ENCODE data around the gene YBX2.

The YBX2 gene

DNA sequence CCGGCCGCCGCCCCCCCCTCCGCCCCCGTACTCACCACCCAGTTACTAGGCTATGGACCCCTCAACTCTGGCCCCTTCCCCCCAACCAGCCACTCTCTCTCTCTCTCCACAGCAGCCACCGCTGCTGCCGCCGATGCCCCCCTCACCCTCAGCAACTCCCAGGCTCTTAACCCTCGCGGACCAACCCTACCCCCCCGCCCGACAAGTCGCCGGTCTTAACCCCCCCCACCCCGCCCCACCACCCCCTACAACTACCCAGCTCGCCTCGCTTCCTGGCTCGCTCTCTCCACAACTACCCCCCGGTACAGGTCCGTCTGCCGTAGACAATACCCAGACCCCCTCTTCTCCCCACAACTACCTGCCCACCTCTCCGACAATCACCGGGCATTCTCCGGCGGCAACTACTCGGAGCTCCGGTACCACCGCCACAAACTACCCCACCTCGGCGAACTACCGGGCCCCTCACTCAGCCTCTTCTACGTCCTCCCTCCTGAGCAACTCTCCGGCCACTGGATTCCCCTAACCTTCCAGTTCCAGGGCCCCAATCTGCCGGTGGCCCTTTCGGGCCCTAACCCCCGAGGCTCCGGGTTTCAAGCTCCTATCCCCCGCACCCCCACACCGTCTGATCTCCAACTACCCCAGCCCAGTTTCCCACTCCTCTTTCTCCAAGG lies 55.9 kb downstream of the YBX2 start (continued):
- no peak for TF ChIP-seq SETDB1 (IDR thresholded peaks at IDR 0.05; ENCODE audit: insufficient read length, low read length)
- TF ChIP-seq, protein P1, sequence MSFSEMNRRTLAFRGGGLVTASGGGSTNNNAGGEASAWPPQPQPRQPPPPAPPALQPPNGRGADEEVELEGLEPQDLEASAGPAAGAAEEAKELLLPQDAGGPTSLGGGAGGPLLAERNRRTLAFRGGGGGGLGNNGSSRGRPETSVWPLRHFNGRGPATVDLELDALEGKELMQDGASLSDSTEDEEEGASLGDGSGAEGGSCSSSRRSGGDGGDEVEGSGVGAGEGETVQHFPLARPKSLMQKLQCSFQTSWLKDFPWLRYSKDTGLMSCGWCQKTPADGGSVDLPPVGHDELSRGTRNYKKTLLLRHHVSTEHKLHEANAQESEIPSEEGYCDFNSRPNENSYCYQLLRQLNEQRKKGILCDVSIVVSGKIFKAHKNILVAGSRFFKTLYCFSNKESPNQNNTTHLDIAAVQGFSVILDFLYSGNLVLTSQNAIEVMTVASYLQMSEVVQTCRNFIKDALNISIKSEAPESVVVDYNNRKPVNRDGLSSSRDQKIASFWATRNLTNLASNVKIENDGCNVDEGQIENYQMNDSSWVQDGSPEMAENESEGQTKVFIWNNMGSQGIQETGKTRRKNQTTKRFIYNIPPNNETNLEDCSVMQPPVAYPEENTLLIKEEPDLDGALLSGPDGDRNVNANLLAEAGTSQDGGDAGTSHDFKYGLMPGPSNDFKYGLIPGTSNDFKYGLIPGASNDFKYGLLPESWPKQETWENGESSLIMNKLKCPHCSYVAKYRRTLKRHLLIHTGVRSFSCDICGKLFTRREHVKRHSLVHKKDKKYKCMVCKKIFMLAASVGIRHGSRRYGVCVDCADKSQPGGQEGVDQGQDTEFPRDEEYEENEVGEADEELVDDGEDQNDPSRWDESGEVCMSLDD (tag by site-specific recombination; IDR thresholded peaks at IDR 0.05) = 0 out of 2 replicates have a peak, but pooled peaks have one; percentile 8
- TF ChIP-seq ZSCAN30 (tag by site-specific recombination; IDR thresholded peaks at IDR 0.05) = no peak
- no peak for TF ChIP-seq GFI1B (tag by site-specific recombination; IDR thresholded peaks at IDR 0.05)
- TF ChIP-seq ZNF623 (tag by site-specific recombination; IDR thresholded peaks at IDR 0.05) = peak; percentile 16; the same call in 1 of the 2 replicates
- no peak for TF ChIP-seq ZNF596 (tag by site-specific recombination; IDR thresholded peaks at IDR 0.05)
- TF ChIP-seq ZNF610 (tag by site-specific recombination; IDR thresholded peaks at IDR 0.05; ENCODE audit: borderline replicate concordance) = no peak
- no peak for TF ChIP-seq ZNF155 (tag by site-specific recombination; IDR thresholded peaks at IDR 0.05)
- TF ChIP-seq, protein P2, sequence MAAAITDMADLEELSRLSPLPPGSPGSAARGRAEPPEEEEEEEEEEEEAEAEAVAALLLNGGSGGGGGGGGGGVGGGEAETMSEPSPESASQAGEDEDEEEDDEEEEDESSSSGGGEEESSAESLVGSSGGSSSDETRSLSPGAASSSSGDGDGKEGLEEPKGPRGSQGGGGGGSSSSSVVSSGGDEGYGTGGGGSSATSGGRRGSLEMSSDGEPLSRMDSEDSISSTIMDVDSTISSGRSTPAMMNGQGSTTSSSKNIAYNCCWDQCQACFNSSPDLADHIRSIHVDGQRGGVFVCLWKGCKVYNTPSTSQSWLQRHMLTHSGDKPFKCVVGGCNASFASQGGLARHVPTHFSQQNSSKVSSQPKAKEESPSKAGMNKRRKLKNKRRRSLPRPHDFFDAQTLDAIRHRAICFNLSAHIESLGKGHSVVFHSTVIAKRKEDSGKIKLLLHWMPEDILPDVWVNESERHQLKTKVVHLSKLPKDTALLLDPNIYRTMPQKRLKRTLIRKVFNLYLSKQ (tag by site-specific recombination; IDR thresholded peaks at IDR 0.05; ENCODE audit: borderline replicate concordance) = no peak
- TF ChIP-seq, protein P3, sequence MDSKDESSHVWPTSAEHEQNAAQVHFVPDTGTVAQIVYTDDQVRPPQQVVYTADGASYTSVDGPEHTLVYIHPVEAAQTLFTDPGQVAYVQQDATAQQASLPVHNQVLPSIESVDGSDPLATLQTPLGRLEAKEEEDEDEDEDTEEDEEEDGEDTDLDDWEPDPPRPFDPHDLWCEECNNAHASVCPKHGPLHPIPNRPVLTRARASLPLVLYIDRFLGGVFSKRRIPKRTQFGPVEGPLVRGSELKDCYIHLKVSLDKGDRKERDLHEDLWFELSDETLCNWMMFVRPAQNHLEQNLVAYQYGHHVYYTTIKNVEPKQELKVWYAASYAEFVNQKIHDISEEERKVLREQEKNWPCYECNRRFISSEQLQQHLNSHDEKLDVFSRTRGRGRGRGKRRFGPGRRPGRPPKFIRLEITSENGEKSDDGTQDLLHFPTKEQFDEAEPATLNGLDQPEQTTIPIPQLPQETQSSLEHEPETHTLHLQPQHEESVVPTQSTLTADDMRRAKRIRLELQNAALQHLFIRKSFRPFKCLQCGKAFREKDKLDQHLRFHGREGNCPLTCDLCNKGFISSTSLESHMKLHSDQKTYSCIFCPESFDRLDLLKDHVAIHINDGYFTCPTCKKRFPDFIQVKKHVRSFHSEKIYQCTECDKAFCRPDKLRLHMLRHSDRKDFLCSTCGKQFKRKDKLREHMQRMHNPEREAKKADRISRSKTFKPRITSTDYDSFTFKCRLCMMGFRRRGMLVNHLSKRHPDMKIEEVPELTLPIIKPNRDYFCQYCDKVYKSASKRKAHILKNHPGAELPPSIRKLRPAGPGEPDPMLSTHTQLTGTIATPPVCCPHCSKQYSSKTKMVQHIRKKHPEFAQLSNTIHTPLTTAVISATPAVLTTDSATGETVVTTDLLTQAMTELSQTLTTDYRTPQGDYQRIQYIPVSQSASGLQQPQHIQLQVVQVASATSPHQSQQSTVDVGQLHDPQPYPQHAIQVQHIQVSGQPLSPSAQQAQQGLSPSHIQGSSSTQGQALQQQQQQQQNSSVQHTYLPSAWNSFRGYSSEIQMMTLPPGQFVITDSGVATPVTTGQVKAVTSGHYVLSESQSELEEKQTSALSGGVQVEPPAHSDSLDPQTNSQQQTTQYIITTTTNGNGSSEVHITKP (tag by site-specific recombination; IDR thresholded peaks at IDR 0.05) = no peak
- no peak for TF ChIP-seq ZNF514 (tag by site-specific recombination; IDR thresholded peaks at IDR 0.05)
- TF ChIP-seq BCL11A (tag by site-specific recombination; IDR thresholded peaks at IDR 0.05; ENCODE audit: low read depth) = no peak
- TF ChIP-seq ZBTB1 (tag by site-specific recombination; IDR thresholded peaks at IDR 0.05) = no peak
- TF ChIP-seq, protein P4, sequence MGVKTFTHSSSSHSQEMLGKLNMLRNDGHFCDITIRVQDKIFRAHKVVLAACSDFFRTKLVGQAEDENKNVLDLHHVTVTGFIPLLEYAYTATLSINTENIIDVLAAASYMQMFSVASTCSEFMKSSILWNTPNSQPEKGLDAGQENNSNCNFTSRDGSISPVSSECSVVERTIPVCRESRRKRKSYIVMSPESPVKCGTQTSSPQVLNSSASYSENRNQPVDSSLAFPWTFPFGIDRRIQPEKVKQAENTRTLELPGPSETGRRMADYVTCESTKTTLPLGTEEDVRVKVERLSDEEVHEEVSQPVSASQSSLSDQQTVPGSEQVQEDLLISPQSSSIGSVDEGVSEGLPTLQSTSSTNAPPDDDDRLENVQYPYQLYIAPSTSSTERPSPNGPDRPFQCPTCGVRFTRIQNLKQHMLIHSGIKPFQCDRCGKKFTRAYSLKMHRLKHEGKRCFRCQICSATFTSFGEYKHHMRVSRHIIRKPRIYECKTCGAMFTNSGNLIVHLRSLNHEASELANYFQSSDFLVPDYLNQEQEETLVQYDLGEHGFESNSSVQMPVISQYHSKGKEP (tag by site-specific recombination; IDR thresholded peaks at IDR 0.05) = no peak
- TF ChIP-seq ZNF184 (tag by site-specific recombination; IDR thresholded peaks at IDR 0.05) = no peak
- TF ChIP-seq ZNF433 (tag by site-specific recombination; IDR thresholded peaks at IDR 0.05; ENCODE audit: low read depth) = no peak
- no peak for TF ChIP-seq ZNF544 (tag by site-specific recombination; IDR thresholded peaks at IDR 0.05)
- 0 out of 2 replicates have a peak, but pooled peaks have one; percentile 17 for TF ChIP-seq ZNF777 (tag by site-specific recombination; IDR thresholded peaks at IDR 0.05; ENCODE audit: borderline replicate concordance)
- TF ChIP-seq IKZF3 (tag by site-specific recombination; IDR thresholded peaks at IDR 0.05) = no peak
- no peak for TF ChIP-seq ZNF629 (tag by site-specific recombination; IDR thresholded peaks at IDR 0.05)
- peak; percentile 30; the same call in 1 of the 2 replicates for TF ChIP-seq GLIS1 (tag by site-specific recombination; IDR thresholded peaks at IDR 0.05)
- no peak for TF ChIP-seq TRIM28 (IDR thresholded peaks at IDR 0.05; ENCODE audit: borderline replicate concordance, low read length)
- TF ChIP-seq, protein P5, sequence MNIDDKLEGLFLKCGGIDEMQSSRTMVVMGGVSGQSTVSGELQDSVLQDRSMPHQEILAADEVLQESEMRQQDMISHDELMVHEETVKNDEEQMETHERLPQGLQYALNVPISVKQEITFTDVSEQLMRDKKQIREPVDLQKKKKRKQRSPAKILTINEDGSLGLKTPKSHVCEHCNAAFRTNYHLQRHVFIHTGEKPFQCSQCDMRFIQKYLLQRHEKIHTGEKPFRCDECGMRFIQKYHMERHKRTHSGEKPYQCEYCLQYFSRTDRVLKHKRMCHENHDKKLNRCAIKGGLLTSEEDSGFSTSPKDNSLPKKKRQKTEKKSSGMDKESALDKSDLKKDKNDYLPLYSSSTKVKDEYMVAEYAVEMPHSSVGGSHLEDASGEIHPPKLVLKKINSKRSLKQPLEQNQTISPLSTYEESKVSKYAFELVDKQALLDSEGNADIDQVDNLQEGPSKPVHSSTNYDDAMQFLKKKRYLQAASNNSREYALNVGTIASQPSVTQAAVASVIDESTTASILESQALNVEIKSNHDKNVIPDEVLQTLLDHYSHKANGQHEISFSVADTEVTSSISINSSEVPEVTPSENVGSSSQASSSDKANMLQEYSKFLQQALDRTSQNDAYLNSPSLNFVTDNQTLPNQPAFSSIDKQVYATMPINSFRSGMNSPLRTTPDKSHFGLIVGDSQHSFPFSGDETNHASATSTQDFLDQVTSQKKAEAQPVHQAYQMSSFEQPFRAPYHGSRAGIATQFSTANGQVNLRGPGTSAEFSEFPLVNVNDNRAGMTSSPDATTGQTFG (tag by site-specific recombination; IDR thresholded peaks at IDR 0.05; ENCODE audit: borderline replicate concordance) = no peak
- no peak; the same call in 1 of the 2 replicates for TF ChIP-seq GLIS2 (tag by site-specific recombination; IDR thresholded peaks at IDR 0.05)
- TF ChIP-seq GLI4 (tag by site-specific recombination; IDR thresholded peaks at IDR 0.05) = no peak
- TF ChIP-seq OSR2 (tag by site-specific recombination; IDR thresholded peaks at IDR 0.05) = no peak
- no peak for TF ChIP-seq MYNN (tag by site-specific recombination; IDR thresholded peaks at IDR 0.05; ENCODE audit: borderline replicate concordance)
- no peak for TF ChIP-seq ZNF133 (tag by site-specific recombination; IDR thresholded peaks at IDR 0.05)
- no peak for TF ChIP-seq ZNF658 (tag by site-specific recombination; IDR thresholded peaks at IDR 0.05)

Measured in HEK293 (cell line).